Effector memory CD4-positive, alpha-beta T cell (primary cell): ENCODE data around the gene NDUFB2.

ENCODE experiments used
- DNase-seq, 3 donors: peaks; one replicate each; pipeline ENCODE4 v3.0.0-alpha.2; 2020
- H3K27ac ChIP-seq: 2 replicates; pipeline ENCODE4 v1.7.0; 2013; ENCODE audit warnings: mild to moderate bottlenecking, low read length, moderate library complexity; ENCODE audit not compliant: insufficient read depth, poor library complexity, severe bottlenecking
- H3K27me3 ChIP-seq: replicated peaks from 2 replicates; pipeline ENCODE4 v1.7.0; 2013; ENCODE audit warnings: mild to moderate bottlenecking, low read length; ENCODE audit not compliant: insufficient read depth, control insufficient read depth, poor library complexity, severe bottlenecking
- H3K36me3 ChIP-seq: 2 replicates; pipeline ENCODE4 v1.7.0; 2013; ENCODE audit warnings: mild to moderate bottlenecking, low read length, moderate library complexity; ENCODE audit not compliant: control insufficient read depth, insufficient read depth
- H3K4me1 ChIP-seq: 2 replicates; pipeline ENCODE4 v1.7.0; 2013; ENCODE audit warnings: low read length, mild to moderate bottlenecking; ENCODE audit not compliant: control insufficient read depth, insufficient read depth, poor library complexity, severe bottlenecking
- H3K4me3 ChIP-seq: 2 replicates; pipeline ENCODE4 v1.7.0; 2013; ENCODE audit warnings: low read length, low read depth, mild to moderate bottlenecking; ENCODE audit not compliant: insufficient read depth, poor library complexity, severe bottlenecking
- H3K9me3 ChIP-seq: 2 replicates; pipeline ENCODE4 v1.7.0; 2013; ENCODE audit warnings: mild to moderate bottlenecking, low read length, moderate library complexity; ENCODE audit not compliant: control insufficient read depth
- total RNA-seq, 3 donors: gene quantifications; one replicate each; lab custom pipeline; 2026; lab: John Stamatoyannopoulos, UW

The NDUFB2 gene
- total RNA-seq, result 23.2 to 29.9 (median 29.2) reads per million in 3 donors

DNA sequence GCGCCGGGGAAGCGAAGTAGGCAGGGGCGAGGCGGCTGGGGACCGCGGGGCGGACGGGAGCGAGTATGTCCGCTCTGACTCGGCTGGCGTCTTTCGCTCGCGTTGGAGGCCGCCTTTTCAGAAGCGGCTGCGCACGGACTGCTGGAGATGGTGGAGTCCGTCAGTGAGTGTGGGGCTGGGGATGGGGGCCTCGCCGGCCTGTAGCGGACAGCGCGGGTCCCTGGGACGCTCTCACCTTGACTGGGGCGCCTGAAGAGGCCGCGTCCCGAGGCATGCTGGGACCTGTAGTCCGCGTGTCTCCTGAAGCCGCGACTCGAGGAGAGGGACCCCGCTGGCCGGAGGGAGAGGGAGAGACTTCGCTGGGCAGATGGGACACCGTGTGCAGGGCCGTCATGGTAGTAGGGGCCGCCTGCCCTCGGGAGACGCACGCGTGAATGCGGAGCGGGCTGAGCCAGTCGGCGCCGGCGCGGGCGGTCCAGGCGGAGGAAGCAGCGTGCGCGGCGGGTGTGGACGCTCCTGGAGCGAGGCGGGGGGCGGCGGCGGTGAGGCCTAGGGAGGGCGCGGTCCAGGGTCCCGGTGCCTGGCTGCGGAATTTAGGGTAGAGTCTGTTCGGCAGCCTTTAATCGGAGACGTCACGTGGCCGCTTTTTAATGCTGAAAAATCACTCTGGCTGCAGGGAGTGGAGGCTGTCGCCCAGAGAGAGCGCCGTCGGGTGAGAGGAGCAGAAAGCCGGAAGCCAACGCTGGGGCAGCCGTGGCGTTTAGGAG is at the start of gene NDUFB2:
Gene NDUFB2, plus strand, starts transcription at position 29 of the 767 bp plus-strand sequence. Its CDS starts 37 bp downstream, at position 66.
- H3K4me1 ChIP-seq, result peaks cover 18% of the 10 kb centered on the region
- peak within 1 kb of the TSS; percentile 94 for H3K27ac ChIP-seq

DNA sequence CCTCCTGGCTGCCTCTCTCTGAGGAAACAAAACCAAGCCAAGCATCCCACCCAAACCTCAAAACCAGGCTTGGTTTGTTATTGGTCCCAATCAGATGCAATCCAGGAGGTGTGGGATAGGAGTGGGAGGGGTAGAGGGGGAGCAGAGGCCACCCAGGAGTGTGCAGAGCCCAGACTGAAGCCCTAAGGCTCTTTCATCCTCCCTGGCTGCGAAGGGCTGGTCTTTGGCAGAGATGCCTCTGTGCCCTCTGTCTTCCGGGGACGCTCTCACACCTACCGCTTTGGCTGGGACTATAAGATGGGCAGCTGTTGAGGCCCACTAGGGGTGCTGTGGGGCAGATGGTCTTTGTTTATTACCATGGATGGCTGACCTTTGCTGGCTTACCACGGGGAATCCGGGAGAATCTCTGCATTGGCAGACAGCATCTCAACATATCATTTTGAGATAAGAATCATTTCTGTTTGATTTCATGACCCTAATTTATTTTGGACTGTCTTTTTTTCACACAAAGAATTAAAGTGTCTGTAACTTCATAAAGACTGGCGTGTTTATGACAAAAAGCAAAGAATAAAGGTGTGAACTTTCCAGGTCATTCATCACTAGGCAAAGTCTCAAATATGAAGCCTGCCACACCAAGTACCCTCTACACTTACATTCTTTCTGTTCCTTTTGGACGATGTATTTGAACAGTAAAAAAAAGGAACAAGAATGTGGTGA is 49.4 kb upstream of the NDUFB2 start:
- no peaks in the 10 kb centered on the region for H3K4me1 ChIP-seq
- no peaks in the 10 kb centered on the region for H3K36me3 ChIP-seq
- H3K27me3 ChIP-seq, result peaks cover under 1% of the 10 kb centered on the region
- H3K9me3 ChIP-seq, result no peaks in the 10 kb centered on the region
- H3K4me3 ChIP-seq, result no peak overlapping the region
- no peak for DNase-seq
- no peak overlapping the region for H3K27ac ChIP-seq

More for the DNA sequence above, at the start of gene NDUFB2:
- Histone ChIP-seq H3K4me3 (peak within 1 kb of the TSS; percentile 100), H3K36me3 (no peaks in the 10 kb centered on the region), H3K9me3 (no peaks in the 10 kb centered on the region), H3K27me3 (no peaks in the 10 kb centered on the region)
- peak; percentile 46 to 59 (median 53) for DNase-seq

DNA sequence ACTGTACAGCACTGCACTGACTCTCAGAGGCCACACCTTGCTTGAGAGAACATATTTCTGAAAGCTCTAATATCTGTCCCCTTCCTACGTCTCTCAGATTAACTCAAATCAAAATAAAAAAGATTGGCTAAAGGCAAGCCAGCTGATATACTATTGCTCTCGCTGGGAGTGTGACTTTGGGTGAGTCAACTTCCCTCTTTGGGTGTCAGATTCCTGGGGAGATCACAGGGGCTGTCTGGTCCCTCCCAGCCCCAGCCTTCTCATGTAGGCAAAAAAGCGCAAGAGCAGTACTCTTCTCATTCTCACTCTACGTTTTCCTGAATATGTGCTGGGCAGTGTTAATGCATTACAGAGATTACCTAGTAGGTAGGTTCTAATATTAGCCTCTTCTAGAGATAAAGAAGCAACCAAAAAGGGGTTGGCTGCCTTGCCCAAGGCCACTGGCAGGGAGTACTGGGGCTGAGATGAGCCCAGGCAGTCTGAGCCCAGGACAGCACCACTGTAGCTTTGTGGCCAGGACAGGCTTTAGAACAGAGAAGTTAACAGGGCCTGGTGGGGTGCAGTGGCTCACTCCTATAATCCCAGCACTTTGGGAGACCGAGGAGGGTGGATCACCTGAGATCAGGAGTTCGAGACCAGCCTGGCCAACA is 46.8 kb upstream of the NDUFB2 start:
- no peak for DNase-seq

DNA sequence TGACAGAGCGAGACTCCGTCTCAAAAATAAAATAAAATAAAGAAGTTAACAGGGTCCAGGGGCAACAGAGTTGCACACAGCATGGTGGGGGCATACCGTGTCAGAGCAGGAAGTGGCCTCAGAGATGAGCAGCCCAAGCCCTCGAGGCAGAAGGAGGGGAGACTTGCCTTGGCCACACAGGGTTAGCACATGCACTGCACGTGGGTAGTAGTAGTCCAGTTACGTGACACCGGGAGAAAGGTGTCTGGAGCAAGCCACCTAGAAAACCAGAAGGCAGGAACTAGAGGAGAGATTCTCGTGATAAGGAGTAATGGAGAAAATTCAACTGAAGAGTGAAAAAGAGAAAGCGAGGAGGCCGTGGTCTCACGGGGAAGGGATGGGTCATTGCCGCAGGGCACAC is 46.1 kb upstream of the NDUFB2 start:
- Histone ChIP-seq H3K4me3 (no peak overlapping the region), H3K36me3 (no peaks in the 10 kb centered on the region), H3K4me1 (no peaks in the 10 kb centered on the region), H3K27ac (no peak overlapping the region), H3K27me3 (no peaks in the 10 kb centered on the region), H3K9me3 (no peaks in the 10 kb centered on the region)
- no peak for DNase-seq

More for the DNA sequence above, 46.8 kb upstream of the NDUFB2 start:
- Histone ChIP-seq H3K27ac (no peak overlapping the region), H3K36me3 (no peaks in the 10 kb centered on the region), H3K4me3 (no peak overlapping the region), H3K9me3 (no peaks in the 10 kb centered on the region), H3K27me3 (no peaks in the 10 kb centered on the region), H3K4me1 (no peaks in the 10 kb centered on the region)

DNA sequence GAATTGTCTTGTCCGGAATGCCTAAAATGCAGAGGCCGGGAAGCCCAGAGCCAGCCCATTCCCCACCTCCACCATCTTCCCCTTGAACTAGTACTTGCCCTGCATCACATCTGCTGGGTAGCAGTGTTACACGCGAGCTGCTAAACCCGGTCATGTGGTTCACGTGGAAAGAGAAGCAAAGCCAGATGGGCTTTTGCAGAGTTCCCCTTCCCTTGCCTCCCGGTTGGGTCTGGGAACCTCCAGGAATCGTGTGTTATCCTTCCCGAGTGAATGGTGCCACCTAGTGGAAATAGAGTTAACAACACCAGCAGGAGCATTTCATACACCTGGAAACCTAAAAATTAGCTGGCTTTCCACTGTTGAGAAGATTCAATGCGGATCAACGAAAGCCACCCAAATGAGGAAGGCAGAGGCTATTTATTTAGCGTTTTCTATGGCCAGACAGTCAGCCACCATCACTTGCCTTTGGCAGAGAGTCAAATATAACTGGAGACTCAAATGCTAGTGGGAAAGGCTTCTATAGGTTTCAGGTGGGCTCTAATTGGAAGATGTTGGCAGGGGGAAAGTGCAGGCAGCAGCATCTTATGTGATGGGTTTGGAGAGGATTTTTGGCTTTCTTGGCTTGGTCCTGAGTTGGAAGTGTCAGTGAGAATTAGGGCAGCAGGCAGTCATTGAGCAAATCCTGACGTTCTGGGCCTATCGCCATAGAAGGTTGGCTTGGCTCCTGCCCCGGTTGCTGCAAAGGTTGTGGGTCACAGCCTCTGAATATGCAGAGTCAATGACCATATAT is 43.0 kb upstream of the NDUFB2 start:
- Histone ChIP-seq H3K4me3 (no peak overlapping the region), H3K4me1 (peaks cover 4% of the 10 kb centered on the region), H3K9me3 (no peaks in the 10 kb centered on the region), H3K27ac (no peak overlapping the region), H3K27me3 (no peaks in the 10 kb centered on the region), H3K36me3 (no peaks in the 10 kb centered on the region)
- DNase-seq, result peak in 1 of 3 donors; percentile 11

DNA sequence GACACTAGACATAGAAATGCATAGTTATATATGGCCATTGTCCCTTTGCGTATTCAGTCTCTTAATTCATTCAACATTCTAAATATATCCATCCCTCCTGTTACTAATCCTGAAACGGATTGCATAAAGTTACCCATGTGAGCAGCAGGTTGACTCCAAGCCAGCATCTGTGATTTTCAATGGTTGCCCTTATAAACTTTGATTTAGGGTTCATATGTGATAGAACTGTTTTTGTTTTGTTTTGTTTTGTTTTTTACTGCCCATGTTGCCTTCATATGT is 42.5 kb upstream of the NDUFB2 start:
- H3K4me3 ChIP-seq, result no peak overlapping the region
- H3K9me3 ChIP-seq, result no peaks in the 10 kb centered on the region
- H3K4me1 ChIP-seq, result peaks cover 4% of the 10 kb centered on the region
- DNase-seq, result no peak
- no peaks in the 10 kb centered on the region for H3K27me3 ChIP-seq
- no peak overlapping the region for H3K27ac ChIP-seq
- H3K36me3 ChIP-seq, result no peaks in the 10 kb centered on the region

DNA sequence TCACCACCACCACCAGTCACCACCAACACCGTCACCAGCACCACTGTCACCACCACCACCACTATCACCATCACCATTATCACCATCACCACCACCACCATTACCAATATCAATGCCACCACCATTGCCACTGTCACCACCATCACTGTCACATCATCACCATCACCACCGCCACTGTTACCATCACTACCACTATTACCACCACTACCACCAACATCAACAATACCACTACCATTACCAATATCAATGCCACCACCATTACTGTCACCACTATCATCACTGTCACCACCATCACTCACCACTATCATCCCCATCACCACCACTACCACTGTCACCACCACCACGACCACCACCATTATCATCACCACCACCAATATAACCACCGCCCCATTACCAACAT is 41.8 kb upstream of the NDUFB2 start:
- no peak overlapping the region for H3K4me3 ChIP-seq
- peaks cover 4% of the 10 kb centered on the region for H3K4me1 ChIP-seq
- no peak for DNase-seq
- no peak overlapping the region for H3K27ac ChIP-seq
- no peaks in the 10 kb centered on the region for H3K9me3 ChIP-seq
- H3K27me3 ChIP-seq, result no peaks in the 10 kb centered on the region
- no peaks in the 10 kb centered on the region for H3K36me3 ChIP-seq

DNA sequence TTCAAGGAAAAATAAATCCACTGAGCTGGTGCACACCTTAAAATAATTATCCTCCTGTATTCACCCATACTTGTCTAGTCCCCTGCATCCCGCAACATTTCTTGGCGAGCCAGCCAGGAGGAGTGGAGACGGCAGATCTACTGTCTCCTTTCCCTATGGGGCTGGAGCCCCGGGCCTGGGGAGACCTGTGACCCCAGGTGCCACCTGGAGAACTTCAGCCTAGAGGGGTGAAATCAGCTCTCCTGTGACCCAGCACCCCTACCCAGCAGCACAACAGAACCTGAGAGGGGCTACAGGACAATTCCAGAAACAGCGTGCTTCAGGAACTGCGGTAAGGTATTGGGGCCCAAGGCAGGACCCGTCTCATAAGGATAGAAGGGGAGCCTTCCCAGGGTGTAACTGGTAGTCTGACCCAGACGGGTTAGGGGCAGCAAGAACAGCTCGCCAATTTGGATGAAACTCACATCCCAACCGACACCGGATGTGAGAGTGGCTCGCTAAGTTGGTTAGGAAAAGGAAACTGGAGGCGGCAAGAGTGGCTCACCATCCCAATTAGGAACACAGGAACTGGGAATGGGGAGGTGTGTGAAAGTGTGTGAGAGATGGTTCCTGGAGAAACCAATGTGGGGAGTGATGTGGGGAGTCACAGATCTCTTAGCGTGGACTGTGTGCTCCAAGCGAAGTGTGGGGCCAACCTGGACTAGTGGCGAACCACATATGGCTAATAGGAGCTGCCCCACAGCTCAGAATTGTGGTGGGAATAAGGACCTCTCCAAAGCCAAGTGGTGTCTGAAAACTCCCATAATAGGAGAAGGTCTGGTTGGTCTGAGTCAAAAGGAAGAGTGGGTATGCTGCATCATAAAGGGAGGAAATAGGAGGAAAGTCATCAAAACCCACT is 40.7 kb upstream of the NDUFB2 start:
- Histone ChIP-seq H3K4me1 (peaks cover 4% of the 10 kb centered on the region), H3K4me3 (no peak overlapping the region), H3K27me3 (no peaks in the 10 kb centered on the region), H3K36me3 (no peaks in the 10 kb centered on the region), H3K9me3 (no peaks in the 10 kb centered on the region), H3K27ac (no peak overlapping the region)
- DNase-seq, result no peak
